Measurements from ENCODE around the gene MEX3B. TPM values are rescaled to one million over a fixed set of nuclear protein-coding genes. Genes with fewer than 3 reads are reported as not detected.

MEX3B gene
- total and polyA plus RNA-seq, 2 donors (not counting 3 experiments of a cell fraction or from before 2014, with no cell fraction given) = 11.0 to 22.6 TPM

DNA sequence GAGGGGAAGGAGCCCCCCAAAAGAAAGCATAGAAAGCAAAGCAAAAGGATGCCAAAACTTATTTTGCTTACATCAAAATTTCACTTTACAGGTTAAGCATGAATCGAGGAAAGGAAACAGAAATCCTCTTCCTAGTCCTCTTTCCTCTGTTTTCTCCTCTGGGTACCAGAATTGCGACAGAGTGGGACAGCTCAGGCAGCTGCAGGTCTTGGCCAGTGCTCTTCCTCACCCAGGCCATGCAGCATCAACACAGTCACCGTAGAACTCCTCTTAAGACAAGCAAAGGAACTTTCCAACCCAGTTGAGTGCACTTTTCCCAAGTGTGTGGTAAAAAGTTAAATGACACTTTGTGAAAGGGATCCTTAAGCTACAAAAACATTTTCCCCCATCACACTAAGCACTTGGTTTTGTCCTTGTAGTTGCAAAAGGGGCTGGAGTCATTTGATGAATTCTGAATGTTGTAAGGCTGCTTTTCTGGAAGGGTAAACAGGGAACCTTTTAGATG lies 45.9 kb upstream of the MEX3B start:
- no peak for DNase-seq (ENCODE audit: low read depth, low spot score)
- no TSS peak for BruUV-seq (replicated peaks)
- Histone ChIP-seq H3K27ac (ENCODE audit: insufficient read depth, low read depth, low read length) (no peak overlapping the region), H3K4me1 (ENCODE audit: control insufficient read depth, extremely low read depth, insufficient read depth, low read length) (peaks cover 9% of the 10 kb centered on the region), H3K4me3 (replicated peaks in 1 of 3; ENCODE audit: insufficient read depth in 1 of 3, low read depth in 1 of 3, low read length in 3 of 3) (no peak overlapping the region), H3K9ac (replicated peaks; ENCODE audit: extremely low read depth, insufficient read depth, low read length) (no peak overlapping the region), H3K9me1 (replicated peaks; ENCODE audit: control insufficient read depth, extremely low read depth, insufficient read depth, low read length) (no peaks in the 10 kb centered on the region), H2AFZ (ENCODE audit: low read depth, low read length) (no peak overlapping the region), H3K36me3 (ENCODE audit: control insufficient read depth in 2 of 2, extremely low read depth in 1 of 2, insufficient read depth in 2 of 2, low read length in 2 of 2) (no peaks in the 10 kb centered on the region), H3K4me2 (ENCODE audit: insufficient read depth, low read length) (no peak overlapping the region), H4K20me1 (replicated peaks; ENCODE audit: control insufficient read depth, extremely low read depth, insufficient read depth, low read length) (no peaks in the 10 kb centered on the region), H3K9me3 (replicated peaks; ENCODE audit: control insufficient read depth, insufficient read depth, low read length) (no peaks in the 10 kb centered on the region), H3K79me2 (ENCODE audit: control insufficient read depth, insufficient read depth, low read length) (no peaks in the 10 kb centered on the region), H3K27me3 (ENCODE audit: control insufficient read depth in 2 of 2, insufficient read depth in 2 of 2, low read length in 2 of 2) (no peaks in the 10 kb centered on the region)
- FAIRE-seq = no peak
- CTCF ChIA-PET = interaction anchor here (1.1 kb wide), 1 partner anchor 17 kb away, joined by 4 read pairs; no protein-coding TSS in a partner anchor
- intact Hi-C loops (cut with micrococcal nuclease) = no loop called here
- POLR2A ChIA-PET = no interaction called here
- dilution Hi-C loops (cut with MboI; ENCODE audit: extremely low pct_ligation_motif_present, low sequenced_read_pairs) = no loop called here
- TF ChIP-seq MYC (IDR thresholded peaks at IDR 0.05; ENCODE audit: low read depth, low read length) = no peak
- no peak for TF ChIP-seq GATA2 (IDR thresholded peaks at IDR 0.05; ENCODE audit: insufficient read depth, insufficient read length, low read depth, low read length)
- TF ChIP-seq EZH2 (IDR thresholded peaks at IDR 0.05; ENCODE audit: borderline replicate concordance, low read depth, low read length, severe bottlenecking) = no peak
- TF ChIP-seq, protein P1, sequence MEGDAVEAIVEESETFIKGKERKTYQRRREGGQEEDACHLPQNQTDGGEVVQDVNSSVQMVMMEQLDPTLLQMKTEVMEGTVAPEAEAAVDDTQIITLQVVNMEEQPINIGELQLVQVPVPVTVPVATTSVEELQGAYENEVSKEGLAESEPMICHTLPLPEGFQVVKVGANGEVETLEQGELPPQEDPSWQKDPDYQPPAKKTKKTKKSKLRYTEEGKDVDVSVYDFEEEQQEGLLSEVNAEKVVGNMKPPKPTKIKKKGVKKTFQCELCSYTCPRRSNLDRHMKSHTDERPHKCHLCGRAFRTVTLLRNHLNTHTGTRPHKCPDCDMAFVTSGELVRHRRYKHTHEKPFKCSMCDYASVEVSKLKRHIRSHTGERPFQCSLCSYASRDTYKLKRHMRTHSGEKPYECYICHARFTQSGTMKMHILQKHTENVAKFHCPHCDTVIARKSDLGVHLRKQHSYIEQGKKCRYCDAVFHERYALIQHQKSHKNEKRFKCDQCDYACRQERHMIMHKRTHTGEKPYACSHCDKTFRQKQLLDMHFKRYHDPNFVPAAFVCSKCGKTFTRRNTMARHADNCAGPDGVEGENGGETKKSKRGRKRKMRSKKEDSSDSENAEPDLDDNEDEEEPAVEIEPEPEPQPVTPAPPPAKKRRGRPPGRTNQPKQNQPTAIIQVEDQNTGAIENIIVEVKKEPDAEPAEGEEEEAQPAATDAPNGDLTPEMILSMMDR (IDR thresholded peaks at IDR 0.05; ENCODE audit: extremely low read depth in 1 of 2, insufficient read depth in 1 of 2, low read depth in 1 of 2, low read length in 2 of 2) = no peak
- TF ChIP-seq, protein P2, sequence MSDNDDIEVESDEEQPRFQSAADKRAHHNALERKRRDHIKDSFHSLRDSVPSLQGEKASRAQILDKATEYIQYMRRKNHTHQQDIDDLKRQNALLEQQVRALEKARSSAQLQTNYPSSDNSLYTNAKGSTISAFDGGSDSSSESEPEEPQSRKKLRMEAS (IDR thresholded peaks at IDR 0.05; ENCODE audit: insufficient read depth, insufficient read length) = no peak
- no peak for TF ChIP-seq FOS (IDR thresholded peaks at IDR 0.05; ENCODE audit: borderline replicate concordance, insufficient read depth, low read length)
- no peak for TF ChIP-seq POLR2A (IDR thresholded peaks at IDR 0.05; ENCODE audit: low read depth, low read length)
- no peak for TF ChIP-seq POLR2AphosphoS5 (IDR thresholded peaks at IDR 0.05; ENCODE audit: insufficient read depth, low read depth, low read length)
- TF ChIP-seq JUN (IDR thresholded peaks at IDR 0.05; ENCODE audit: borderline replicate concordance, insufficient read depth, insufficient read length, low read depth) = no peak
